GM12801 (cell line): Measurements from ENCODE around the gene NIM1K.

Experiments
- TF ChIP-seq, protein P1 (sequence below): IDR thresholded peaks from one replicate; pipeline ENCODE4 v1.5.1; 2011; ENCODE audit warnings: control low read depth; ENCODE audit not compliant: insufficient read length; ENCODE audit errors: extremely low read depth

NIM1K gene

DNA sequence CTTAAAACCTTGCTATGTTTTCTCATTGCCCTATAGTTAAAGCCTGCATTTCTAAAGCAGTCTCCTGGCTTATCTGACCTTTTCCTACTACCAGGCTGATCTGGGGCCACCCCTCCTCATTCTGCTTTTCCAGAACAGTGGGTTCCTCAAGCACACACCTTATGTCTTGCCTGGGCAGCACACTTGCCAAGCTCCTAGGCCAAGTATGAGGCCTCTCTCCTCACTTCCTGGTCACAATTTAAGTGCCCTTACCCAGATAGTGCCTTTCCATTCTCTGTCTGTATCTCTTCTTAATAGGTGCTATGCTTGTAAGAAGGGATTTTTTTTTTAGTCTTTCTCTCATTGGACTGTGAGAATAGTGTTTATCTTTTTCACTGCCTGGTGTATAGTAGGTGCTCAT is 81.5 kb downstream of the NIM1K start:
- TF ChIP-seq, protein P1, sequence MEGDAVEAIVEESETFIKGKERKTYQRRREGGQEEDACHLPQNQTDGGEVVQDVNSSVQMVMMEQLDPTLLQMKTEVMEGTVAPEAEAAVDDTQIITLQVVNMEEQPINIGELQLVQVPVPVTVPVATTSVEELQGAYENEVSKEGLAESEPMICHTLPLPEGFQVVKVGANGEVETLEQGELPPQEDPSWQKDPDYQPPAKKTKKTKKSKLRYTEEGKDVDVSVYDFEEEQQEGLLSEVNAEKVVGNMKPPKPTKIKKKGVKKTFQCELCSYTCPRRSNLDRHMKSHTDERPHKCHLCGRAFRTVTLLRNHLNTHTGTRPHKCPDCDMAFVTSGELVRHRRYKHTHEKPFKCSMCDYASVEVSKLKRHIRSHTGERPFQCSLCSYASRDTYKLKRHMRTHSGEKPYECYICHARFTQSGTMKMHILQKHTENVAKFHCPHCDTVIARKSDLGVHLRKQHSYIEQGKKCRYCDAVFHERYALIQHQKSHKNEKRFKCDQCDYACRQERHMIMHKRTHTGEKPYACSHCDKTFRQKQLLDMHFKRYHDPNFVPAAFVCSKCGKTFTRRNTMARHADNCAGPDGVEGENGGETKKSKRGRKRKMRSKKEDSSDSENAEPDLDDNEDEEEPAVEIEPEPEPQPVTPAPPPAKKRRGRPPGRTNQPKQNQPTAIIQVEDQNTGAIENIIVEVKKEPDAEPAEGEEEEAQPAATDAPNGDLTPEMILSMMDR, result no peak

DNA sequence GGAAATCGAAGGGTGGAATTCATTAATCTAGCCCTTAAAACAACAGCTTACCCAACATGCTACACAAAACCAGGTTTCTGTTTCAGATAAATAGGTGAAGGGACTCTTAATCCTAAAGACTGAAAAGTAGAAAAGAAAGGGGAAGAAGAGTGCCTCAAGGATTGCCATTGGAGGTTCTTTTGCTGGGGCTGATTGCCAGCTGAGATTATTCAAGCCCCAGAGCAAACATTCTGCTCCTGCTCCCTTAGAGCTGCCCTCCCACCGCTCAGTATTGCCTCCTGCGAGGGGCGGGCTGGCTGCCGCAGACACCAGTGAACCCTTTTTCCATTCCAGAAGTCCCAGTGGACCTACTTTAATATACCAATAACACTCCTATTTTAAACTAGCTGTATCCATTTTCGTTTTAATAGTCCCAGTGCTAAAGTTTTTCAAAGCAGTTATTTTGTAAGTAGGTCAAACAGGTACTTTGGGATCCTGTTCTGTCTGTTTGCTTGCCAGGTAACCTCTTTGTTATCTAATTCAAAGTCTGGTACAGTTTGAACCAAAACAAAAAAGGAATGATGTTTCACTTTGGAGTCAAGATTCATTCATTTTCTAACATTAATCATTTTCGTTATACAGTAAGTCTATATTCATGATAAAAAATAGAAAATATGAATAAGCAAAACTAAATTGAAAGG is 82.5 kb downstream of the NIM1K start:
- TF ChIP-seq, protein P1, result no peak

DNA sequence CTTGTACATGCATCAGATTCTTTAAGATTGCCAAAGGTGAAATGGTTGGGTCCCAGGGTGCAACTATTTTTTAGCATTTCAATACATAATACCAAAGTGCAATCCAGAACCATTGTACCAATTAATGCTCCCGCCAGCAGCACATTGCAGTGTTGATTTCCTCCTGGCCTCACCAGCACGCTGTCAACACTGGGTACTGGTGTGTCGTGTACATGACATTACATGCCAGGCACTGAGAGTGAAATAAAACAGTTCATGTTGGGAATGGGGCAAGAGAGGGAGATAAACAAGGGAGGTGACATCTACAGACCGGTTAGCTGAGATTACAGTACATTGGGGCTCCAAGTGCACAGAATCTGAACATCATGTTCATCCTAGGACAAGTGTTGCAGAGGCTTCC is 83.4 kb downstream of the NIM1K start:
- TF ChIP-seq, protein P1, result no peak

DNA sequence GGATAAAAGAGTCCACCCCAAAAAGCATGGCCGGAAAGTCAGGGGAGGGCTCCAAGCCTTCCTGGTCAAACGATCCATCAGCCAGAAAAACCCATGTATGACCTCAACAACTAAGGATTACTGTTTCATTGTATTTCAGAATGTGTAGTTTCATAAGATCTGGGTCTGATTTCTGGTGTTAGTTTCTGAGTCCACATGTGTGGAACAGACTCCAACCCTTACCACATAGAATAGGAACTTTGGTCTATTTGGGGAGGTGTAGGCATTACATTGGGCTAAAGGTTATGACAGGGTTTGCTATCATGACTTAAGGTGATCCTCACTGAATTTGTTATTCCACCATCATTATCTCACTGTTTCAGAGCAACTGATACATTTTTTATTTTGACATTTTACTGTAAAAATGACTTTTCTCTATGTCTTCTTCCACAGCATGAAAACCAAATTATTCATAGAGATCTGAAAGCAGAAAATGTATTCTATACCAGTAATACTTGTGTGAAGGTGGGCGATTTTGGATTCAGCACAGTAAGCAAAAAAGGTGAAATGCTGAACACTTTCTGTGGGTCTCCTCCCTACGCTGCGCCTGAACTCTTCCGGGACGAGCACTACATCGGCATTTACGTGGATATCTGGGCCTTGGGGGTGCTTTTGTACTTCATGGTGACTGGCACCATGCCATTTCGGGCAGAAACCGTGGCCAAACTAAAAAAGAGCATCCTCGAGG is 87.7 kb downstream of the NIM1K start:
- TF ChIP-seq, protein P1, result no peak

DNA sequence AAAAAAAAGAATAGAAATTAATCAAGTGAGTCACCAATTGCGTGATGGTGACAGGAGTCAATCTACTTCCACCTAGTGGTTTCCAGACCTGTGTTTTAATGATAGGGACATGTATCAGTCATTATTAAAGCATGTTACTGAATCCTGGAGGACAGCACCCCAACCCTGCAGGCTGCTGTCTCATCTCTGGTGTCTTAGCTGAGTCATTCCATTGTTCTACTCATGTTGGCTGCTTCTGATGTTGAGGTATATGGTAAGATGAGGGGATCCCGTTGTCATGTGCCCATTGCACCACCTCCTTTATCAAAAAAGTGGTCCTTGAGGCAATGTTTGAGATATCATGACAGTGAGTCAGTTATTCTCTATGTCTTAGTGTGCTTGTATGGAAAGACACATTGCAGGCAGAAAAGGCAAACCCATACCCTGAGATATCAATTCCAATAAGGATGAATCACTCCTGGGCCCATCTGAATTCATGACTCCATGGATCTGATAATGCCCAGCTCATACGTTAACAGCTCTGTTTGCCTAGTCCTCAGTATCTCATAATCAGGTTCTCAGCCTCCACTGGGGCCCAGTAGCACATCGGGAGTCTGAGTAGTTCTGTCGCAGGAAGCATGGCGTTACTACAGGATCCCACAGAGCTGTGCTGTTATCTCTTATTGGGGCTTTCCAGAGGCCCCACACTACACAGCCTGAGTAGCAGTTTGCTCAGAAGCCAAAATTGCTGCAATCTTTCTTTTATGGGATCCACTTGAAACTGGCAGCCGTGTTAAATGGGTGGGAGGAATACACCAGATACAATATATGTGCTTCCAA is 90.0 kb downstream of the NIM1K start:
- TF ChIP-seq, protein P1, result no peak

DNA sequence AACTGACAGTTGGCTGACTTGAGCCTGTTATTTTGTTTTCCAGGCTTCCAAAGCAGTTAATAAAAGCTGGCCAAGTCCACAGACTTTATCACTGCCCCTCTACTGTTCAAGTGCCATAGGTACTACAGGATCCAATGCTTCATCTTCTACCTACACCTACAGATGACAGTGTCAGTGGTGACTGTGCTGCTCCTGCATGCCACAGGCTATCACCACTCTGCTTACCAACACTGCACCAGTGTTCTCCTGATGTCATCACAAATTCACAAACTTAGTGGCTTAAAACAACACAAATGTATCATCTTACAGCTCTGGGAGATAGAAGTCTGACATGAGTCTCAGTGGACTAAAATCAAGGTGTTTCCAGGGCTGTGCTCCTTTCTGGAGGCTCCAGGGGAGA is 94.6 kb downstream of the NIM1K start:
- TF ChIP-seq, protein P1, result no peak

DNA sequence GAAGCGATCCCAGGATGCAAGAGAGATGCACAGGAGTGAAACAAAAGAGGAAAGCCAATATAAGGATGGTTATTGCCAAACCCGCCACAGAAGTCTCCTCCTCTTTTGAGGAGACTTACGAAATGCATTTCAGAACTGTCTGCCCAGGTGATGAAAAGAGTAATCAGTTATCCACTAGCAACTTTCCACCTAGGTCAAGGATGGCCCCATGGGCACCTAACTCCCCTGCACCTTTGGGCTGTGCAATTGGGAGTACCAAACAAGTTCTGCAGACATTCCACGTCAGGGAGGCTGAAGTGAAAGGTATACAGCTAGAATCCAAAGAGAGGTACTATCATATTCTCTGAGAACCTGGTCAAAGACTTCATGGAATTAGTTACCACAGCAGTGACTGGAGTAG is 95.5 kb downstream of the NIM1K start:
- TF ChIP-seq, protein P1, result no peak
